ENCODE measurements around the gene SMAD7.

SMAD7 gene

DNA sequence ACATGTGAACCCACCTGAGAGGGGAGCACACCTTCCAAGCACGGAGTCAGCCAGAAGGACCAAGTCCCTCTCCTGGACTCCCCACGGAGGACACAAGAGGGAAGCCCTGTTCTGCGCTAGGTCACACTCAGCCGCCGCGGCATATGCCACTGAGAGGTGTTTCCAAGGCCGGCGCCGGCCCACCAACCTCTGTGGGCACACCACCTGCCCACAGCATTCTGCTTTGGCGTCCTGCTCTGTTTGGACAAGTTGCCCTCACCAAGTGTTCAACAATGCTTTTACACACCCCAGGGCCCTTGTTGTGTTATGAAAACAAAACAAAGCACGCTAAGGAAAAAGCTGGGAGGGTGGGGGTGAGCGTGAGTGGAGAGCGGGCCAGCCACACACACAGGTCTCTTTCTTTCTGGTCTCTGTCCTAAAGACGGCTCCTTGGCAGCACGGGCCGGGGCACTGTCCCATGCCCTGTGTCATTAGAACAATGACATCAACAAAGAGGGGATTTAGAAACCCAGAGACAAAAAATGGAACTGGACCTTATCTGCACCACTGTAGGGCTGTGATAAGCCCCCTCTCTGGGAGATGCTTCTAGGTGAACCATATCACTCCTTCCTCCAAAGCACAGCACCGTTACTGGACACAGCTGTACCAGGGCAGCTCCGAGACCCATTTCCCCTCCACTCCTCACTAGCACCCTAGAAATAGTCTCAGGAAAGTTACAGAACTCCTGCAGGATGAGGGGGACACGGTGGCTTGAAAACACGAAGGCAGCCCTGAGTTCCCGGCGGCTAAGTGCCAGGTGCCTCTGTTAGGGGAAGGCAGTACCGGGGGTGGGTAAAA lies 17.0 kb downstream of the SMAD7 start:
- DNase-seq (ENCODE audit: low read depth): no peak
- TF ChIP-seq, protein P1, sequence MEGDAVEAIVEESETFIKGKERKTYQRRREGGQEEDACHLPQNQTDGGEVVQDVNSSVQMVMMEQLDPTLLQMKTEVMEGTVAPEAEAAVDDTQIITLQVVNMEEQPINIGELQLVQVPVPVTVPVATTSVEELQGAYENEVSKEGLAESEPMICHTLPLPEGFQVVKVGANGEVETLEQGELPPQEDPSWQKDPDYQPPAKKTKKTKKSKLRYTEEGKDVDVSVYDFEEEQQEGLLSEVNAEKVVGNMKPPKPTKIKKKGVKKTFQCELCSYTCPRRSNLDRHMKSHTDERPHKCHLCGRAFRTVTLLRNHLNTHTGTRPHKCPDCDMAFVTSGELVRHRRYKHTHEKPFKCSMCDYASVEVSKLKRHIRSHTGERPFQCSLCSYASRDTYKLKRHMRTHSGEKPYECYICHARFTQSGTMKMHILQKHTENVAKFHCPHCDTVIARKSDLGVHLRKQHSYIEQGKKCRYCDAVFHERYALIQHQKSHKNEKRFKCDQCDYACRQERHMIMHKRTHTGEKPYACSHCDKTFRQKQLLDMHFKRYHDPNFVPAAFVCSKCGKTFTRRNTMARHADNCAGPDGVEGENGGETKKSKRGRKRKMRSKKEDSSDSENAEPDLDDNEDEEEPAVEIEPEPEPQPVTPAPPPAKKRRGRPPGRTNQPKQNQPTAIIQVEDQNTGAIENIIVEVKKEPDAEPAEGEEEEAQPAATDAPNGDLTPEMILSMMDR (conservative IDR thresholded peaks at IDR 0.05; ENCODE audit: low read depth, low read length): no peak
- H3K4me3 ChIP-seq (ENCODE audit: low read depth, low read length): no peak overlapping the region

- no peak overlapping the region for H3K4me3 ChIP-seq (ENCODE audit: low read depth, low read length)
- peak; percentile 55 for DNase-seq (ENCODE audit: low read depth)
- TF ChIP-seq, protein P1 (conservative IDR thresholded peaks at IDR 0.05; ENCODE audit: low read depth, low read length): no peak
Observed at GRCh38 chr18:48932822-48933510, 17.8 kb downstream of the SMAD7 start.

GRCh38 chr18:48932462-48932818 lies 18.3 kb downstream of the SMAD7 start:
- no peak overlapping the region for H3K4me3 ChIP-seq (ENCODE audit: low read depth, low read length)
- TF ChIP-seq, protein P1 (conservative IDR thresholded peaks at IDR 0.05; ENCODE audit: low read depth, low read length): no peak
- no peak for DNase-seq (ENCODE audit: low read depth)

- TF ChIP-seq, protein P1 (conservative IDR thresholded peaks at IDR 0.05; ENCODE audit: low read depth, low read length): no peak
- no peak overlapping the region for H3K4me3 ChIP-seq (ENCODE audit: low read depth, low read length)
- DNase-seq (ENCODE audit: low read depth): no peak
Observed at GRCh38 chr18:48931680-48932461, 18.9 kb downstream of the SMAD7 start.

GRCh38 chr18:48930926-48931325 lies 19.8 kb downstream of the SMAD7 start:
- TF ChIP-seq, protein P1 (conservative IDR thresholded peaks at IDR 0.05; ENCODE audit: low read depth, low read length): no peak
- DNase-seq (ENCODE audit: low read depth): no peak

GRCh38 chr18:48929941-48930713 lies 20.6 kb downstream of the SMAD7 start:
- TF ChIP-seq, protein P1 (conservative IDR thresholded peaks at IDR 0.05; ENCODE audit: low read depth, low read length): no peak
- H3K4me3 ChIP-seq (ENCODE audit: low read depth, low read length): no peak overlapping the region
- peak; percentile 70 for DNase-seq (ENCODE audit: low read depth)

More at GRCh38 chr18:48930926-48931325, 19.8 kb downstream of the SMAD7 start:
- H3K4me3 ChIP-seq (ENCODE audit: low read depth, low read length): no peak overlapping the region
